ENCODE data around the gene RAB3B.

Gene RAB3B

DNA sequence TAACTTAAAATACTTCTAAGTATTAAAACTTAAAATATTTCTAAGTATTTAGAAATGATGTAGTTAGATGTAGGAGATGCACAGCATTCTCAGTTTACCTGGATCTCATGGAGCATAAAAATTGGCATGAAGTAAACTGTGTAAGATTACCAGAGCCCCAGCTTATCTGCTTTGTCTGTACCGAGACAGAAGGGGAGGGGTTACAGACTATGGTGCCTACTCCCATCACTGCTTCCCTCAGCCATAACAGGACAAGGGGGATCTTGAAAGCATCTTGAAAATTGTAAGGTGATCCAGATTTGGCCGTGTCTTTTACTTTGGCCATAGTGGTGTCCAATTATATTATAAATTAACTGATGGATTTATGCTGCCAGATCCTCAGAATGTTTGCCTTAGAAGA is 130.8 kb downstream of the RAB3B start:
- no peak overlapping the region for H3K4me3 ChIP-seq (ENCODE audit: low read depth in 1 of 2, low read length in 2 of 2)
- no peaks in the 10 kb centered on the region for H3K9me3 ChIP-seq (ENCODE audit: control insufficient read depth in 1 of 2, low read length in 2 of 2)
- H3K4me1 ChIP-seq (ENCODE audit: control insufficient read depth in 1 of 2, insufficient read depth in 2 of 2, low read length in 2 of 2) = no peaks in the 10 kb centered on the region
- H3K36me3 ChIP-seq (ENCODE audit: control insufficient read depth in 1 of 2, insufficient read depth in 2 of 2, low read length in 2 of 2) = peaks cover under 1 to 11% of the 10 kb centered on the region in 2 donors
- H3K27me3 ChIP-seq (ENCODE audit: low read depth, low read length) = no peaks in the 10 kb centered on the region
- no peak overlapping the region for H3K27ac ChIP-seq (ENCODE audit: low read length)

DNA sequence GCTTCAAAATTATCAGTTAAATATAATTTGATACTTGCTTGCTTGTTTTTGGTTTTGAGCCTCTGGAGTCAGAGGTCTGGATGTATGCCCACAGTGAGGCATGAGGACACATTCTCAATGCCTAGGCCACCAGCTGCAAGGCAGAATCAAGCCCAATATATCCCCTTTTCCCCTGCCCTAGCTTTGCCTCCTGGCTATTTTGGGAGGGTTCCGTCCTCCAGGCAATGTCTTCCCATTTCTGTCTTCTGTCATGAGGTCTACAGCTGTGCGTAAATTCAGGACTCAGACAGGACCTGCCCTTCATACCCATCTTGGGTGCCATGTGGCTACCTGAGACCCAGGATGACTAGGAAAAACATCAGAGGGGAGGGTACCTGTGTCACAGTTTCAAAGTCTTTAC is 131.2 kb downstream of the RAB3B start:
- H3K27me3 ChIP-seq (ENCODE audit: low read depth, low read length) = no peaks in the 10 kb centered on the region
- H3K36me3 ChIP-seq (ENCODE audit: control insufficient read depth in 1 of 2, insufficient read depth in 2 of 2, low read length in 2 of 2) = peaks cover 5 to 13% of the 10 kb centered on the region in 2 donors
- H3K4me3 ChIP-seq (ENCODE audit: low read depth in 1 of 2, low read length in 2 of 2) = no peak overlapping the region
- H3K9me3 ChIP-seq (ENCODE audit: control insufficient read depth in 1 of 2, low read length in 2 of 2) = no peaks in the 10 kb centered on the region
- no peaks in the 10 kb centered on the region for H3K4me1 ChIP-seq (ENCODE audit: control insufficient read depth in 1 of 2, insufficient read depth in 2 of 2, low read length in 2 of 2)
- H3K27ac ChIP-seq (ENCODE audit: low read length) = no peak overlapping the region

DNA sequence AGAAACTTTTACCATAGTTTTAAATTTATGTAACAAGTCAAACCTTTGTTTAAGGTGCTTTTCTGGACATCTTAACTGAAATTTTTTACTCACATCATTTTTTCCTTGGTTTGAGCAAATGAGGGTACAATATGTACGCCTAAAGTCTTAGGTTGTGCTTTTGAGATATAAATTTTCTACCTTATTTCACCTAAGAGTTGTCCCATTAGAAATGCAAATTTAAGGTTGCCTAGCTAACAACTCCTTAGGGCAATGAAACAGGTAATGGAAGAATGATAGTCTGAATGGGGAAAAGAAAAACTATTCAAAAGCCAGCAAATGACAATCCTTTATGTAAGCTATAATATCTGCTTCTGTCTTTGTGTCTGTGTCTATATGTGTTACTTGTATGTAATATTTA is 131.6 kb downstream of the RAB3B start:
- Histone ChIP-seq H3K27me3 (ENCODE audit: low read depth, low read length) (no peaks in the 10 kb centered on the region), H3K4me3 (ENCODE audit: low read depth in 1 of 2, low read length in 2 of 2) (no peak overlapping the region), H3K27ac (ENCODE audit: low read length) (no peak overlapping the region), H3K36me3 (ENCODE audit: control insufficient read depth in 1 of 2, insufficient read depth in 2 of 2, low read length in 2 of 2) (peaks cover 5 to 13% of the 10 kb centered on the region in 2 donors), H3K9me3 (ENCODE audit: control insufficient read depth in 1 of 2, low read length in 2 of 2) (no peaks in the 10 kb centered on the region), H3K4me1 (ENCODE audit: control insufficient read depth in 1 of 2, insufficient read depth in 2 of 2, low read length in 2 of 2) (no peaks in the 10 kb centered on the region)

Data from muscle layer of duodenum (tissue), 2 donors.